HEK293 (cell line): ENCODE measurements around the gene SEC16A.

Experiments used
- CTCF ChIA-PET: fragments of 350-600 bp; formaldehyde crosslinking; extraction: SDS; loops from one replicate; lab custom pipeline; 2021; ENCODE audit warnings: antibody characterized with exemption; lab: Yijun Ruan, JAX
- POLR2A ChIA-PET: fragments of 300-600 bp; formaldehyde crosslinking; extraction: SDS; loops from one replicate; lab custom pipeline; 2020; ENCODE audit warnings: antibody characterized with exemption, inconsistent platforms; lab: Yijun Ruan, JAX
- H3K27ac ChIP-seq: fragments of 200-500 bp; sonication (Bioruptor generic); 2 replicates; pipeline ENCODE4 v1.5.1; 2014; ENCODE audit warnings: low read depth, low read length, control low read depth, inconsistent platforms; ENCODE audit errors: extremely low read depth
- H3K36me3 ChIP-seq, 2 experiments: fragments of 200-500 bp in 1 of 2; sonication (Bioruptor generic) in 1 of 2; 1 replicate in 1 of 2; 2 replicates in 1 of 2; pipeline ENCODE4 v1.5.1; 2014 to 2017; ENCODE audit warnings: inconsistent platforms in 2 of 2, low read length in 2 of 2; ENCODE audit not compliant: control insufficient read depth in 2 of 2, insufficient read depth in 1 of 2
- H3K4me1 ChIP-seq: fragments of 200-500 bp; sonication (Bioruptor generic); 2 replicates; pipeline ENCODE4 v1.5.1; 2014; ENCODE audit warnings: mild to moderate bottlenecking, low read length, inconsistent platforms; ENCODE audit not compliant: control insufficient read depth, insufficient read depth
- H3K4me3 ChIP-seq: 2 replicates; pipeline ENCODE4 v1.5.1; 2011; ENCODE audit warnings: low read depth, mild to moderate bottlenecking, control low read depth, low read length, moderate library complexity
- H3K9me3 ChIP-seq: fragments of 200-500 bp; sonication (Bioruptor generic); 2 replicates; pipeline ENCODE4 v1.5.1; 2014; ENCODE audit warnings: low read depth, low read length, inconsistent platforms; ENCODE audit not compliant: control insufficient read depth, insufficient read depth
- ATF2 ChIP-seq: fragments of 450-650 bp; formaldehyde crosslinking; IDR thresholded peaks from 2 replicates; pipeline ENCODE4 v1.5.1; 2016; ENCODE audit warnings: missing biosample characterization, missing genetic modification characterization, low read depth
- GLI4 ChIP-seq: fragments of 450-650 bp; formaldehyde crosslinking; IDR thresholded peaks from 2 replicates; pipeline ENCODE4 v1.5.1; 2016; ENCODE audit warnings: missing biosample characterization, missing genetic modification characterization
- KLF9 ChIP-seq: fragments of 450-650 bp; formaldehyde crosslinking; IDR thresholded peaks from 2 replicates; pipeline ENCODE4 v1.5.1; 2016; ENCODE audit warnings: missing biosample characterization, missing genetic modification characterization, low read depth
- ZBTB6 ChIP-seq: fragments of 450-650 bp; formaldehyde crosslinking; IDR thresholded peaks from 2 replicates; pipeline ENCODE4 v1.5.1; 2017; ENCODE audit warnings: missing biosample characterization, missing genetic modification characterization
- ZNF10 ChIP-seq: fragments of 450-650 bp; formaldehyde crosslinking; IDR thresholded peaks from 2 replicates; pipeline ENCODE4 v1.5.1; 2017; ENCODE audit warnings: missing biosample characterization, missing genetic modification characterization
- ZNF148 ChIP-seq: fragments of 450-650 bp; formaldehyde crosslinking; IDR thresholded peaks from 2 replicates; pipeline ENCODE4 v1.5.0; 2017; ENCODE audit warnings: missing biosample characterization, missing genetic modification characterization, borderline replicate concordance
- ZNF155 ChIP-seq: fragments of 450-650 bp; formaldehyde crosslinking; IDR thresholded peaks from 2 replicates; pipeline ENCODE4 v1.5.1; 2016; ENCODE audit warnings: missing biosample characterization, missing genetic modification characterization
- ZNF184 ChIP-seq: fragments of 450-650 bp; IDR thresholded peaks from 2 replicates; pipeline ENCODE4 v1.5.1; 2018; ENCODE audit warnings: missing biosample characterization, mild to moderate bottlenecking, missing genetic modification characterization
- ZNF274 ChIP-seq, 2 experiments: fragments of 200-500 bp in 1 of 2; fragments of 450-650 bp in 1 of 2; sonication (Bioruptor generic) in 1 of 2; formaldehyde crosslinking in 1 of 2; IDR thresholded peaks; 2 replicates each; pipeline versions ENCODE4 v1.5.1 to v1.6.1; 2014 to 2016; ENCODE audit warnings: borderline replicate concordance in 1 of 2, inconsistent platforms in 1 of 2, low read length in 1 of 2, missing biosample characterization in 1 of 2, missing genetic modification characterization in 1 of 2
- ZNF341 ChIP-seq: fragments of 450-650 bp; formaldehyde crosslinking; IDR thresholded peaks from 2 replicates; pipeline ENCODE4; 2016; ENCODE audit warnings: low read depth, missing biosample characterization, missing genetic modification characterization
- ZNF354C ChIP-seq: fragments of 450-650 bp; formaldehyde crosslinking; IDR thresholded peaks from 2 replicates; pipeline ENCODE4 v1.5.1; 2016; ENCODE audit warnings: missing biosample characterization, missing genetic modification characterization, low read depth, borderline replicate concordance
- ZNF501 ChIP-seq: fragments of 450-650 bp; formaldehyde crosslinking; IDR thresholded peaks from 2 replicates; pipeline ENCODE4 v1.5.1; 2016; ENCODE audit warnings: missing biosample characterization, missing genetic modification characterization
- ZNF544 ChIP-seq: fragments of 450-650 bp; formaldehyde crosslinking; IDR thresholded peaks from 2 replicates; pipeline ENCODE4 v1.5.0; 2017; ENCODE audit warnings: missing biosample characterization, missing genetic modification characterization
- ZNF701 ChIP-seq: fragments of 450-650 bp; formaldehyde crosslinking; IDR thresholded peaks from 2 replicates; pipeline ENCODE4 v1.5.1; 2016; ENCODE audit warnings: missing biosample characterization, missing genetic modification characterization

Gene SEC16A

GRCh38 chr9:136486823-136487620 lies 4.2 kb upstream of the SEC16A start:
- Histone ChIP-seq H3K4me1 (no peaks in the 10 kb centered on the region; the same call in 1 of the 2 replicates), H3K9me3 (no peaks in the 10 kb centered on the region), H3K27ac (no peak overlapping the region), H3K36me3 (no peaks in the 10 kb centered on the region), H3K4me3 (no peak overlapping the region)
- ChIA-PET POLR2A (interaction anchor here (1.0 to 2.5 kb wide), 3 partner anchors 10 to 138 kb away, joined by 3 to 6 read pairs (median 4); no protein-coding TSS in a partner anchor), CTCF (interaction anchor here (0.6 to 9.1 kb wide), 20 partner anchors 8 to 185 kb away, joined by 3 to 360 read pairs (median 6); no protein-coding TSS in a partner anchor)
- TF ChIP-seq ZNF544 (tag by site-specific recombination), result no peak
- no peak for TF ChIP-seq ZNF354C
- TF ChIP-seq ZBTB6 (tag by site-specific recombination), result no peak
- TF ChIP-seq ZNF10, result no peak
- no peak for TF ChIP-seq ZNF148
- no peak for TF ChIP-seq ZNF155 (tag by site-specific recombination)
- no peak for TF ChIP-seq ZNF701 (tag by site-specific recombination)
- TF ChIP-seq ZNF184, result no peak
- no peak for TF ChIP-seq ZNF341
- TF ChIP-seq ZNF274 (IDR thresholded peaks at IDR 0.05; ENCODE audit: low read length), result no peak
- no peak for TF ChIP-seq ZNF274 (tag by site-specific recombination; IDR thresholded peaks at IDR 0.05; ENCODE audit: borderline replicate concordance)

- CTCF ChIA-PET, result interaction anchor here (0.5 to 9.1 kb wide), 25 partner anchors 11 to 215 kb away, joined by 3 to 360 read pairs (median 5); no protein-coding TSS in a partner anchor
- POLR2A ChIA-PET, result interaction anchor here (0.6 to 1.2 kb wide), 3 partner anchors 54 to 154 kb away, joined by 3 to 4 read pairs (median 4); no protein-coding TSS in a partner anchor
- Histone ChIP-seq H3K27ac (no peak overlapping the region), H3K9me3 (no peaks in the 10 kb centered on the region), H3K4me3 (no peak overlapping the region), H3K4me1 (no peaks in the 10 kb centered on the region; the same call in 1 of the 2 replicates), H3K36me3 (no peaks in the 10 kb centered on the region)
- no peak for TF ChIP-seq KLF9 (tag by site-specific recombination)
- TF ChIP-seq ZNF501, result no peak
- TF ChIP-seq GLI4 (tag by site-specific recombination), result no peak
- no peak for TF ChIP-seq ATF2 (tag by site-specific recombination)
Measured at GRCh38 chr9:136486131-136486530, 3.3 kb upstream of the SEC16A start.
